ENCODE results near the gene HAT1. TPM values are rescaled to one million over a fixed set of nuclear protein-coding genes. Genes with fewer than 3 reads are reported as not detected.

Gene HAT1
- total RNA-seq, 4 donors from 2014 or later: 8.7 to 19.0 (median 12.3) TPM

GRCh38 chr2:171939743-171940071 is 17.4 kb downstream of the HAT1 start:
- no peak for DNase-seq
- no peak for TF ChIP-seq POLR2A (IDR thresholded peaks at IDR 0.05)
- TF ChIP-seq CTCF (IDR thresholded peaks at IDR 0.05): no peak
- H3K4me1 ChIP-seq: no peaks in the 10 kb centered on the region

GRCh38 chr2:171941316-171941699 is 19.0 kb downstream of the HAT1 start:
- Histone ChIP-seq H3K9me3 (no peaks in the 10 kb centered on the region), H3K36me3 (no peaks in the 10 kb centered on the region), H3K27ac (no peak overlapping the region), H3K4me1 (no peaks in the 10 kb centered on the region), H3K27me3 (no peaks in the 10 kb centered on the region), H3K4me3 (no peak overlapping the region)
- TF ChIP-seq POLR2A (IDR thresholded peaks at IDR 0.05) (no peak), CTCF (IDR thresholded peaks at IDR 0.05) (no peak)
- no peak for DNase-seq

More at GRCh38 chr2:171939743-171940071, 17.4 kb downstream of the HAT1 start:
- no peaks in the 10 kb centered on the region for H3K27me3 ChIP-seq
- H3K9me3 ChIP-seq: no peaks in the 10 kb centered on the region
- no peak overlapping the region for H3K27ac ChIP-seq
- no peak overlapping the region for H3K4me3 ChIP-seq
- no peaks in the 10 kb centered on the region for H3K36me3 ChIP-seq

GRCh38 chr2:171943869-171944268 is 21.6 kb downstream of the HAT1 start:
- DNase-seq: no peak
- Histone ChIP-seq H3K4me3 (no peak overlapping the region), H3K9me3 (no peaks in the 10 kb centered on the region), H3K36me3 (peaks cover 0 to 5% (median 0%) of the 10 kb centered on the region in 3 donors), H3K27me3 (no peaks in the 10 kb centered on the region), H3K4me1 (no peaks in the 10 kb centered on the region), H3K27ac (no peak overlapping the region)
- TF ChIP-seq CTCF (IDR thresholded peaks at IDR 0.05): no peak
- TF ChIP-seq POLR2A (IDR thresholded peaks at IDR 0.05): no peak

- TF ChIP-seq CTCF (IDR thresholded peaks at IDR 0.05): no peak
- no peak for TF ChIP-seq POLR2A (IDR thresholded peaks at IDR 0.05)
- H3K27me3 ChIP-seq: no peaks in the 10 kb centered on the region
These were observed 30.0 kb downstream of the HAT1 start for GRCh38 chr2:171952276-171952675.

GRCh38 chr2:171952748-171953147 is 30.5 kb downstream of the HAT1 start:
- Histone ChIP-seq H3K4me3 (no peak overlapping the region), H3K27me3 (no peaks in the 10 kb centered on the region), H3K9me3 (no peaks in the 10 kb centered on the region), H3K4me1 (no peaks in the 10 kb centered on the region), H3K36me3 (peaks cover 0 to 10% (median 0%) of the 10 kb centered on the region in 3 donors), H3K27ac (no peak overlapping the region)
- no peak for DNase-seq
- TF ChIP-seq CTCF (IDR thresholded peaks at IDR 0.05) (no peak), POLR2A (IDR thresholded peaks at IDR 0.05) (no peak)

More at GRCh38 chr2:171952276-171952675, 30.0 kb downstream of the HAT1 start:
- peaks cover 0 to 10% (median 0%) of the 10 kb centered on the region in 3 donors for H3K36me3 ChIP-seq
- no peak overlapping the region for H3K4me3 ChIP-seq
- DNase-seq: no peak
- no peaks in the 10 kb centered on the region for H3K4me1 ChIP-seq
- H3K9me3 ChIP-seq: no peaks in the 10 kb centered on the region
- H3K27ac ChIP-seq: no peak overlapping the region

All from Peyer's patch (tissue), 4 donors.